Esophagus squamous epithelium (tissue), 5 donors: ENCODE data around the gene PRKX. TPM values are rescaled to one million over a fixed set of nuclear protein-coding genes. Genes with fewer than 3 reads are reported as not detected.

Source experiments
- DNase-seq: peaks from one replicate; lab custom pipeline; 2025; lab: John Stamatoyannopoulos, UW
- H3K27ac ChIP-seq, 4 donors: fragments of 200-600 bp; sonication (generic); one replicate each; pipeline ENCODE4 v1.5.1; 2016 to 2019; ENCODE audit warnings: mild to moderate bottlenecking in 1 of 4
- H3K27me3 ChIP-seq, 4 donors: fragments of 200-600 bp; sonication (generic); 1 replicate in 3 of 4; 2 replicates in 1 of 4; pipeline versions ENCODE4 v1.5.1 to v1.6.0; 2017 to 2021; ENCODE audit warnings: antibody characterized with exemption in 1 of 4
- H3K36me3 ChIP-seq, 3 donors: fragments of 200-600 bp; sonication (generic); one replicate each; pipeline ENCODE4 v1.5.1; 2016 to 2019
- H3K4me1 ChIP-seq, 3 donors: fragments of 200-600 bp; sonication (generic); one replicate each; pipeline ENCODE4 v1.5.1; 2017 to 2019
- H3K4me3 ChIP-seq, 4 donors: fragments of 200-600 bp; sonication (generic); 1 replicate in 3 of 4; 2 replicates in 1 of 4; pipeline ENCODE4 v1.5.1; 2016 to 2019; ENCODE audit warnings: mild to moderate bottlenecking in 2 of 4, moderate library complexity in 1 of 4
- H3K9me3 ChIP-seq, 3 donors: fragments of 200-600 bp; sonication (generic); one replicate each; pipeline ENCODE4 v1.5.1; 2016 to 2019
- CTCF ChIP-seq, 6 experiments: fragments of 450-650 bp in 4 of 6; fragments of 200-600 bp in 2 of 6; sonication (generic) in 2 of 6; IDR thresholded peaks; one replicate each; pipeline ENCODE4 v1.5.1; 2016 to 2019; ENCODE audit warnings: antibody characterized with exemption in 6 of 6, mild to moderate bottlenecking in 4 of 6, moderate library complexity in 4 of 6
- POLR2A ChIP-seq, 4 donors: fragments of 450-650 bp; IDR thresholded peaks; one replicate each; pipeline ENCODE4 v1.6.1; 2017; ENCODE audit warnings: antibody characterized with exemption in 4 of 4, mild to moderate bottlenecking in 4 of 4, moderate library complexity in 3 of 4
- WGBS, 2 donors: methylation state at CpG; one replicate each; pipeline ENCODE4 v1.1.5; 2018; 5-methylcytosine and 5-hydroxymethylcytosine counted together
- intact Hi-C: fragments of 100-400 bp; cut with DNase I; formaldehyde crosslinking; loops from one replicate; pipeline ENCODE4 v1.15.0; 2022
- total RNA-seq, 4 donors: library from RNA; depleted of rRNA; stranded (reverse); fragments of >200 nt; gene quantifications; one replicate each; pipeline ENCODE4 v1.1.0, GENCODE V29; 2016
- donor health status: DM: yes; HTN: yes; CAD: no.

PRKX gene
- total RNA-seq, 4 donors from 2014 or later = 27.8 to 56.0 (median 34.5) TPM

GRCh38 chrX:3609810-3610209, 103.6 kb downstream of the PRKX start:
- no peak for DNase-seq
- 69 to 73% methylated on average over 4 of the region's 4 CpGs for WGBS, 2 donors
- Histone ChIP-seq H3K4me1 (no peaks in the 10 kb centered on the region), H3K36me3 (peaks cover 0 to 69% (median 4%) of the 10 kb centered on the region in 3 donors), H3K27me3 (no peaks in the 10 kb centered on the region), H3K4me3 (no peak overlapping the region), H3K27ac (no peak overlapping the region), H3K9me3 (no peaks in the 10 kb centered on the region)
- TF ChIP-seq CTCF (IDR thresholded peaks at IDR 0.05) = no peak
- TF ChIP-seq POLR2A (IDR thresholded peaks at IDR 0.05) = no peak
- intact Hi-C loops = no loop called here

- H3K4me3 ChIP-seq = no peak overlapping the region
- intact Hi-C loops = no loop called here
- WGBS, 2 donors = 86 to 92% methylated on average over 4 to 10 of the region's 10 CpGs
- H3K36me3 ChIP-seq = peaks cover 0 to 21% (median 0%) of the 10 kb centered on the region in 3 donors
- H3K27ac ChIP-seq = no peak overlapping the region
- DNase-seq = no peak
- TF ChIP-seq CTCF (IDR thresholded peaks at IDR 0.05) (no peak), POLR2A (IDR thresholded peaks at IDR 0.05) (no peak)
- no peaks in the 10 kb centered on the region for H3K4me1 ChIP-seq
- no peaks in the 10 kb centered on the region for H3K27me3 ChIP-seq
- H3K9me3 ChIP-seq = no peaks in the 10 kb centered on the region
Measured at GRCh38 chrX:3603026-3603661, 110.3 kb downstream of the PRKX start.

- Histone ChIP-seq H3K9me3 (no peaks in the 10 kb centered on the region), H3K36me3 (peaks cover 0 to 4% (median 0%) of the 10 kb centered on the region in 3 donors), H3K4me1 (no peaks in the 10 kb centered on the region), H3K27ac (no peak overlapping the region), H3K27me3 (no peaks in the 10 kb centered on the region), H3K4me3 (no peak overlapping the region)
- TF ChIP-seq CTCF (IDR thresholded peaks at IDR 0.05) (no peak), POLR2A (IDR thresholded peaks at IDR 0.05) (no peak)
- intact Hi-C loops = no loop called here
- no peak for DNase-seq
- WGBS, 2 donors = 41 to 56% methylated on average over 7 of the region's 7 CpGs
Measured at GRCh38 chrX:3599802-3600430, 113.5 kb downstream of the PRKX start.

- intact Hi-C loops = no loop called here
- Histone ChIP-seq H3K27ac (no peak overlapping the region), H3K4me3 (no peak overlapping the region), H3K27me3 (no peaks in the 10 kb centered on the region), H3K4me1 (no peaks in the 10 kb centered on the region), H3K9me3 (no peaks in the 10 kb centered on the region), H3K36me3 (peaks cover 0 to 4% (median 0%) of the 10 kb centered on the region in 3 donors)
- TF ChIP-seq POLR2A (IDR thresholded peaks at IDR 0.05) (no peak), CTCF (IDR thresholded peaks at IDR 0.05) (no peak)
- WGBS, 2 donors = 84% methylated on average over 6 of the region's 6 CpGs; no CpG with 5 or more reads in 1 of the 2 donors
- DNase-seq = no peak
Measured at GRCh38 chrX:3598709-3599108, 114.7 kb downstream of the PRKX start.

GRCh38 chrX:3598046-3598605, 115.3 kb downstream of the PRKX start:
- H3K27ac ChIP-seq = no peak overlapping the region
- H3K4me3 ChIP-seq = no peak overlapping the region
- TF ChIP-seq POLR2A (IDR thresholded peaks at IDR 0.05) (no peak), CTCF (IDR thresholded peaks at IDR 0.05) (no peak)
- WGBS, 2 donors = 74 to 82% methylated on average over 3 of the region's 3 CpGs
- H3K9me3 ChIP-seq = no peaks in the 10 kb centered on the region
- peaks cover 0 to 4% (median 0%) of the 10 kb centered on the region in 3 donors for H3K36me3 ChIP-seq
- H3K4me1 ChIP-seq = no peaks in the 10 kb centered on the region
- intact Hi-C loops = no loop called here
- DNase-seq = no peak
- no peaks in the 10 kb centered on the region for H3K27me3 ChIP-seq
